HG03469 (cell line): ENCODE results near the gene TMPRSS7.
"Not testable (repeated sequence)": the region's sequence is repeated elsewhere in the genome, so short reads cannot be mapped to it uniquely, and the experiment has no call there.

Source experiments
- ATAC-seq: cut with Tn5 transposase; IDR thresholded peaks from one replicate; pipeline ENCODE4 v1.9.1; 2021; ENCODE audit warnings: mild to moderate bottlenecking, moderate library complexity, moderate number of reproducible peaks; ENCODE audit not compliant: unreplicated experiment

TMPRSS7 gene

DNA sequence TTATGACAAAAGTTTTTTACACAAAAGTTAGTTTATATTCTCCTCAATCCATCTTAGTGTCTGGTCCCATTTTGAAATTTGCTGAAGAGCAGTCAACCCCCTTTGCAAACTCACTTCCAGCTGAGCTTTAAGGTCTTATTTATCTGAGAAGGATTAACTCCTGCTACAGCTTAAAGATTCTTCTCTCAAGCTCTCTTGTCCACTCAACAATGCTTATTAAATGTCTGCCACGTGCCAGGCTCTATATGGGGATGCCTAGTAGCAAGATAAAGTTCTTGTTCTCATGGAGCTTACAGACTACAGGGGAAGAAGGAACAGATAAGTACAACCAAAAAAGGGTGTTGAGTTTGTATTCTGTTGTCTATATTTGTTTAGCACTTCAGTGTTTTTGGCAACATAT is 18.7 kb downstream of the TMPRSS7 start:
- no peak for ATAC-seq

DNA sequence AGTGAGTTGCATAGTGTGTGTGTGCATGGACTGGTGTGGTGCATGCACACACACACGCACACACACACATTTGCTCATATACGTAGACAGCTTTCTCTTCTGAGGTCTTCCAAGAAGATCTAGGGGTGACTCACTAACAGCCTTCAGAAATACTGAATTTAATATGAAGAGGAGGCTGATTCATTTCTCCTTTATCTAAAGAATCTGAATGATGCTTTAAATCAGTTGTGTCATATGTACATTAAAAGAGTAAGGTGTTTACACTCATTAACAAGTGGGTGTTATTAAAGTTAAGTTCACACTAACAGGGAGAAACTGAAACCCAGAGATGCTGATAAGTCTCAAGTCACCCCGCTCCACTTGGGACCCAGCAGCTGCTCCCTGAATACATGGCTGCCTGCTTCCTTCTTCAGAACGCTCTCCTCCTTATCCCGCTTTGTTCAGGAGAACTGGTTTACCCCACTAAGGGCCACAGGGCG is 22.0 kb downstream of the TMPRSS7 start:
- ATAC-seq = no peak

DNA sequence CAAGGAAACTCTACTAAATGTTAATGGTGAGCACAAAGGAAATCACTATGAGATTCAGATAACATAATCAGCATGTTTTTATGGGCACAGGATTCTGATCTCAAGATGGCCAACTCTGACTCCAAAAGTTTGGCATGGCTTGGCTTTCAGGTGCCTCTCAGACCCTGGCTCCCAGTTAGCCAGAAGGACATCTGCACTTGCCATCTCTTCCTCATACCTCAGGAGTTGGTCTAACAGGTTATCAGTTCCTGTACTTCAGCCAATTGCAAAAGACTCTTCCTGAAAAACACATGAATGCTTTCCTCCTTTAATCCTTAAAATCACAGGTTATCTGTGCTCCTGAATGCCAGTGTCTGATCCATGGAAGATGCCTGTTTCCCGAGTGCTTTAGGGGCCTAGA is 25.0 kb downstream of the TMPRSS7 start:
- no peak for ATAC-seq

DNA sequence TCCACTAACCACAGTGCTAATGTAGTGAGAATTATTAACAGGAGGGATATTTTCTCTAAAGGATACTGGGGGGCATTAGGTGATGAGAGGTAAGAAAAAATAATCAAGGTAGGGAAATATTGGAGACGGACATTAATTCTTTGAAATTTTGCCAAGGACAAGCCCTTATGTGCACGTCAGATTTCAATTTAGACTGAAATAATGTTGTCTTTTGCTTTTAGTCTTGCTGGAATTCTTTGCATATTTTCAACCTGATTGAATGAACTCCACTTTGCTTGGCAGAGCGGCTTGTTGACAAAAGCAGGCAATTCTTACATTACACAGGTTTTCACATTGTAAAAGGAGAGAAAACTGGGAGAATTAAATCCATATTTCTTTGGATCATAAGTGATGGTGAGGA is 26.6 kb downstream of the TMPRSS7 start:
- no peak for ATAC-seq

DNA sequence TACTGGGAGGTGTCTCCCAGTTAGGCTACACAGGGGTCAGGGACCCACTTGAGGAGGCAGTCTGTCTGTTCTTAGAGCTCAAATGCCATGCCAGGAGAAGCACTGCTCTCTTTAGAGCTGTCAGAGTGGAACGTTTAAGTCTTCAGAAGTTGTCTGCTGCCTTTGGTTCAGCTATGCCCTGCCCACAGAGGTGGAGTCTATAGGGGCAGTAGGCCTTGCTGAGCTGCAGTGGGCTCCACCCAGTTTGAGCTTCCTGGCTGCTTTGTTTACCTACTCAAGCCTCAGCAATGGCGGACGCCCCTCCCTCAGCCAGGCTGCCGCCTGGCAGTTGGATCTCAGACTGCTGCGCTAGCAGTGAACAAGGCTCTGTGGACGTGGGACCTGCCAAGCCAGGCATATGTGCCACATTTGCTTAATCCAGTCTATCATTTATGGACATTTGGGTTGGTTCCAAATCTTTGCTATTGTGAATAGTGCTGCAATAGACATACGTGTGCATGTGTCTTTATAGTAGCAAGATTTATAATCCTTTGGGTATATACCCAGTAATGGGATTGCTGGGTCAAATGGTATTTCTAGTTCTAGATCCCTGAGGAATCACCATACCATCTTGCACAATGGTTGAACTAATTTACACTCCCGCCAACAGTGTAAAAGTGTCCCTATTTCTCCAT is 38.0 kb downstream of the TMPRSS7 start:
- ATAC-seq = not testable (repeated sequence)

DNA sequence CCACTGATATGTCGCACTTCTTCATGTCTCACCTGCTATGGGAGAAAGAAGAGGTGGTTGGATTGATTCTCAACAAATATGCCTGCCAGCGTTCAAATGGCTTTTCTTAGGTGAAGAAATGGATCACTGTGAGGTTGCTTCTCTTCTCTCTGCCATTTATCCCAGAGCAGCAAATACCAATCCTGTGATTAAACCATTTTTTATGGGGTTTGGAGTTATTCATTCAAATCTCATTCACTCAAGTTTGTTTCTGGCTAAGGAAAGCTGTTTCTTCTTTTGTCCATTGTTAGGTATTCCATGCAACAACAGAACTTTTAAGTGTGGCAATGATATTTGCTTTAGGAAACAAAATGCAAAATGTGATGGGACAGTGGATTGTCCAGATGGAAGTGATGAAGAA is 39.5 kb downstream of the TMPRSS7 start:
- ATAC-seq = no peak

DNA sequence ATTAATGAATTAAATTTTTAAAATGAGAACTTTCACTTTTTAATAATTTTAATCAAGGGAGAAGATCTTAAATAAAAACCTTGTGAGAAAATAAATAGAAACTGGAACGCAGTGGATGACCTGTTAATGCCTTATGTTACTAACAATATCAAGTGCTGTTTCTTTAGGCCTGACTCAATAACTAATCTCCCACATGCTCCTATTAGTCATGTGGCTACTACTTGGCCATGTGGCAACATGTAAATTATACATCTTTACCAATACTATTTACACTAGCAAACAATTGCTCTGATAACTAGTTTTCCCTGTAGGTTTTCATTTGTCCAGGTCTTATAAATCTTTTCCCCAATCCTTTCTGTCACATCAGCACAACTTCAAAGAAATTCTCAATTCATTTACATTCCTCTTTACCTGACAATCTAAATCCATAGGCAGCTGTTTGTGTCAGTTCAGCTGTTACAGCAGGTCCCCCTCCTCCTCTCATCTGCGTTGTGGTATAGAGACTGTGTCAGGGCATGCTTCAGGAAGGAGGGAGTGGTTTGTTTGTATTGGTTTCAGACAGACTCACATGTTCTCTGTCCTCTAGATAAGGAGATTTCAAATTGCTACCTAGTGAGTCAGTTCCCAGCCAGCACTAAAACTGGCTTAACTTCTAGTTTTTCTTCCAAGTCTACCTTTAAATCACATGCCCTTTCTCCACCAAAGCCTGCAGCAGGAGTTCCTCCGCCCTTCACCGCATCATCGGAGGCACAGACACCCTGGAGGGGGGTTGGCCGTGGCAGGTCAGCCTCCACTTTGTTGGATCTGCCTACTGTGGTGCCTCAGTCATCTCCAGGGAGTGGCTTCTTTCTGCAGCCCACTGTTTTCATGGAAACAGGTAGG is 40.3 kb downstream of the TMPRSS7 start:
- ATAC-seq = peak; percentile 89

DNA sequence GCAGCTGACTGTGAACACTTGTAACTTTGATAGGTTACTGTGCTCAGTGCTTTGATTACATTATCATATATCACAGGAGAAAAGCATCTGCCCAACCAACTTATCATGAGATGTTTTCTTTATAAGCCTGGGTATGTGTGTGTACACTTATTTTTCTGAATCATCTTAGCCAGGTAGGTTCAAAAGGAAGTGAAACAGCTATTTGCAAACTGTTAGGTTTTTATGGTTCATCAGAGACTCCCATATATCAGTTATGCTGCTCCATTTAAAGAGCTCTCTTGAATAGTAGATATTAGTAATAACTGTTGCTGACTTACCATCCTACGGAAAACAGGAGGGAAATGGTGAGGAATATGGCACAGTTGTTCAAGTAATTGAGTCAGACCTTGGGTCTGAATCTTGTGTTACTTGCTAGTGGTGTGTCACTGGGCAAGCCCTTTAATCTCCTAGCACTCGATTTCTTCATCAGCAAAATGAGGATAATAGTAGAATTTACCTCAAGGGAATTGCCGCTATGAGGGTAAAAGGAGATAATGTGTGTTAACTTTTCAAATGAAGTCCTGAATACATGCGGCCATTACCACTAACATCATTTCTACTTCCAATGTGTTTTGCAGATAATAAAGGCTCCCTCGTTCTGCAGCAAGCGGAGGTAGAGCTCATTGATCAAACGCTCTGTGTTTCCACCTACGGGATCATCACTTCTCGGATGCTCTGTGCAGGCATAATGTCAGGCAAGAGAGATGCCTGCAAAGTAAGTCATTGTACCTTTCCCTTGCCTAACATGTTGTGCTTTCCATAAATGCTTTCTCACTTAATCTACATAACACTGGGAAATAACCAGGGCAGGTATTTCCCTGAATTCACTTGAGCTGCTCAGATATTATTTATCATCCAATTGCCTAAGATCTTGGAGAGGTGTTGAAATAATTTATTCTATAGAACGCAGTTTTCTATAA is 43.9 kb downstream of the TMPRSS7 start:
- ATAC-seq = peak; percentile 41

DNA sequence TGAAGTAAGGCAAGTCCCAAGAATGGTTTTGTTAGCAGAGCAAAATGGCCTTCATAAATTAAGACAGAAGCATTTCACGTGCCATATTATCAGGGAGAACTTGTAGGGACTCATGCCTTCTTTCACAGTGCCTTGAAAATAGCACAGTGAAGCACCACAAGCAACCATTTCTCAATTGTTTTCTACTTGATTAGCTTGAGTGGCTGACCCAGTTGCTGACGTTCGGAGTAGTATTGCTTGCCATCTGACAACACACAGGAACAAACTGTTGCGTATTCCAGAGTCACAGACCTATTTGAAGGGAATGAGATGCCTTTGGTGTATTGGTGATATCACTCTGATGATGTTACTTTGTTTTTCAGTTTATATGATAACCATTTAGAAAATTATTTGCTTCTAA is 48.7 kb downstream of the TMPRSS7 start:
- no peak for ATAC-seq

DNA sequence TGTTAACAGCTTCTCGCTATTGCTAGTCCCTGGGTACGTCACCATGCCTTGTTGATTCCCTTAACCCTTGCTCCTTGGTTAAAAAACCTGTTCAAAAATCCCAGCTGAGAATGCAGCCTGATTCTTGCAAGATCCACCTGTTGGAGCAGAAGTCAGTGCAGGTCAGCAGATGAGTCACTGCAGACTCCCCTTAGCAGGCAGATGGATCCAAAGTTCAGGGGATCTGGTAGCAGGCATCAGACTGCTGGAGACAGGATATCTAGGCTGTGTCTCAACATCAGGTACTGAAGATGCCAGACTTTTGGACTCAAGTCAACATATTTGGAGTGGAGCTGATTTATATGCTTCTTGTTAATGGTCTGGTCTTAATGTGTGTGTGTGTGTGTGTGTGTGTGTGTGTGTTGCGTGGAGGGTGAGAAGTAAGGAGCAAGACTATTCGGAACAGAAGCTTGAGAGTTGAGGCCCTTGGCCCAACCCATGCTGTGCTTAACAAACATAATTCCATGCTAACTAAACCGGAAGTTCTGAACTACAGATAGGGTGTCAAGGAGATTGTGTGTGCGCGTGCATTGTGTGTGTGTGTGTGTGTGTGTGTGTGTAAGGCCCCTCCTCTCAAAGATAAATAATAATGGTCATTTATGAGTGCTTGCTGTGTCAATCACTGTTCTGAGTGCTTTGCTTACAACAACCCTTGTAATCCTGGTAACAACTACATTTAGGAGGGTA is 50.6 kb downstream of the TMPRSS7 start:
- ATAC-seq = no peak

DNA sequence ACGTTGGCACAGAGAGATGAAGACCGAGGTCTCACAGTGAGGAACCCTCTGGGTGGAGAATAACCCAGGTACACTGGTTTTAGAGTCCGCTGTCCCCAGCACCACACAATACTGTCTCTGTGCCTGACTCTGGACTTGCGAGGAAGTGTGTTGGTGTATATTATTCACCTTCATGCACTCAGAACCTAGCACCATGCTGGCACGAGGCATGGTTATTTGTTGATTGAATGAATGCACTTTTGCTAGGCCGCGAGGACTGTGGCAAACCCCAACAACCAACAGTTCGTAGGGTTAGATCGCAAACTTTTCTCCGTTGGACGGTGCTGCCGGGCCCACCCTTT is 51.2 kb downstream of the TMPRSS7 start:
- ATAC-seq = peak; percentile 8

DNA sequence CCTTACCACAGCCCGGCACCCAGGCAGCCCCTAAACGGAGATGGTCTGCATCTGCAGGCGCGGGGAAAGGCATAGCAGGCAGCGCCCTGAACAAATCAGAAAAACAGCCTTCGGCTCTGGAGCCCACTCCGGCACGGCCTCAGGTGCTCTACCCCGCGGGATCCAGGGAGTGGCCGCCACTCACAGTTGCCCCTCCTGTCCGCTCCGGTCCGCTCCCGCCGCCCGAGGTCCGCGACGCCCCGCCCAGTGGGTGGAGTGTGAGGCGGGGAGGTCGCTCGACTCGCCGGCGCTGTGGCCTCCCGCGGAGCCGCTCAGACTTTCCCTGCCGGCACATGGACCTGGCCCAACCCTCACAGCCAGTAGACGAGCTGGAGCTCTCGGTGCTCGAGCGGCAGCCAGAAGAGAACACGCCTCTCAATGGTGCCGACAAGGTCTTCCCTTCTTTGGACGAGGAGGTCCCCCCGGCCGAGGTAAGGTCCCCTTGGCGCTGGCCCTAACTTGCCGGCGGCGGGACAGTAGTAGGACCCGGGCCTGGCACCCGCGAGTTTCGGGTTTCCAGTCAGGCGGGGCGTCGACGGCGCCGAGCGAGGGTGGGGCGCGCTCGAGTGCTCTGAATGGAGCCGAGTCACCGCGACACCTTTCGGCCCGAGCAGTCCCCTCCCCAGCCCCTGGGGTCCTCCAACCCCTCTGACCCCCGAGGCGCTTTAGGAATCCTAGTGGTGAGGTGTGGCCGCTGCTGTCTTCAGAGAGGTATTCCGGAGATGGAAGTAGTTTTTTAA is 51.7 kb downstream of the TMPRSS7 start, which contains the start of gene C3orf52:
TSS of gene C3orf52 (plus strand) at position 314 of the 779 bp plus-strand sequence. CDS start at position 333, 19 bp downstream.
- peak; percentile 65 for ATAC-seq

DNA sequence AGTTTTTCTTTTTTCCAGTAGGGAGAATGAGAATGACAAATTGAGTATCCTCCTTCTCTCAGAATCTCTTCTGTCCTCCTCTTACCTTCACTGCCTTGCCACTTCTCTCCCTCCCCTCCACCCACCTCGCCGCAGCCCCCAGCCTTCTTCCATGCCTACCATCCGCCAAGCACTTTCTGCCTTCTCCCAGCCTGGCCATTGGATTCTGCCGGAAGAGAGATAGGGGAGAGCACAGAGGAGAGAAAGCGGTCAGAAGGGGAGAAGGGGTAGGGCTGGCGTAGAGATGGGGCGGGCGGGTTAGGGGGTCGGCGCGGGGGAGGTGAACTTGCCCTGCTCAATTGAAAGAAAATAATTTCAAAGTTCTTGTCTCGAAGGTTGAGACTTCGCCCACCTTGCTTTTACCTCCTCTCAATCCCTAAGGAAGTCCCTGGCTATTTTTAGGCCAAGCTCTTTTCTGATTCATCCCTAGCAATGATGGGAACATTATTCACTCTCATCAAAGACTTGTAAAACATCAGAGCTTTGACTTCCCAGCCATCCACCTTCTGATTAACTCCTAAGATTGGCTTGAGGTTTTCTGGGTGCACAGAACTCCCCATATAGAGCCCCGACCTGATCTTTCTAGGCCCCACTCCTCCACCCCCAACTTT is 52.5 kb downstream of the TMPRSS7 start:
- ATAC-seq = no peak

DNA sequence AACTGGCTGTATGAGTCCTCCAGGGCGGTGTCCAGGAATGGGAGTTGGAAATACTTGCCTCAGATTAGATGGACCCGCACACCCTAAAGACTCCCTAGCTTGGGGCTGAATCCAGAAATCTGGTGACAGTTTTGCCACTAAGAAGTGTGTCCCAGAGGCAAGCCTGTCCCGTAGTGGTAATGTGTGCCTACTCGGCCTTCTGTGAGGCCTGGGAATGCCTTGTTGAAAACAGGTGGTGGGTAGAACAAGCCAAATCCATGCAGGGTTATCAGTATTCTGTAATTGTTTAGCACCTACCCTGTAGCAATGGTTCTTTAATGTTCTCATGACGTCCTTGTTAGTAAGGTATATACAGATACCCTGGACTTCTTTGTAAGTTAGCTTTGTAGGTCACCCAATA is 53.2 kb downstream of the TMPRSS7 start:
- ATAC-seq = no peak

DNA sequence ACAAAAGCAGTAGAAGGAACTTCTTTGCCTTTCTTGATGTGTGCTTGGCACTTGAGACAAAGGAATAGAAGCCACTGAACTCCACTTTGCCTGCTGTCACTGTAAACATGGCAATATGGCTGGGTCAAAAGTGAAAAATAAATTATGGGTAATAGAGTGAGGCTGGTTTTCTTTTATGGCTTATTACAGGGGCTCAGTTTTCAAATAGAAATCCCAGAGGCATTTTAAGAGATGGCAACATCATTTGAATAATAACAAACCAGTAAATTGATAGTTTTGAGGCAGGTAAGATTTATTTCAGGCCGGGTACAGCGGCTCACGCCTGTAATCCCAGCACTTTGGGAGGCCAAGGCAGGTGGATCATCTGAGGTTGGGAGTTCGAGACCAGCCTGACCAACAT is 54.4 kb downstream of the TMPRSS7 start:
- ATAC-seq = no peak

DNA sequence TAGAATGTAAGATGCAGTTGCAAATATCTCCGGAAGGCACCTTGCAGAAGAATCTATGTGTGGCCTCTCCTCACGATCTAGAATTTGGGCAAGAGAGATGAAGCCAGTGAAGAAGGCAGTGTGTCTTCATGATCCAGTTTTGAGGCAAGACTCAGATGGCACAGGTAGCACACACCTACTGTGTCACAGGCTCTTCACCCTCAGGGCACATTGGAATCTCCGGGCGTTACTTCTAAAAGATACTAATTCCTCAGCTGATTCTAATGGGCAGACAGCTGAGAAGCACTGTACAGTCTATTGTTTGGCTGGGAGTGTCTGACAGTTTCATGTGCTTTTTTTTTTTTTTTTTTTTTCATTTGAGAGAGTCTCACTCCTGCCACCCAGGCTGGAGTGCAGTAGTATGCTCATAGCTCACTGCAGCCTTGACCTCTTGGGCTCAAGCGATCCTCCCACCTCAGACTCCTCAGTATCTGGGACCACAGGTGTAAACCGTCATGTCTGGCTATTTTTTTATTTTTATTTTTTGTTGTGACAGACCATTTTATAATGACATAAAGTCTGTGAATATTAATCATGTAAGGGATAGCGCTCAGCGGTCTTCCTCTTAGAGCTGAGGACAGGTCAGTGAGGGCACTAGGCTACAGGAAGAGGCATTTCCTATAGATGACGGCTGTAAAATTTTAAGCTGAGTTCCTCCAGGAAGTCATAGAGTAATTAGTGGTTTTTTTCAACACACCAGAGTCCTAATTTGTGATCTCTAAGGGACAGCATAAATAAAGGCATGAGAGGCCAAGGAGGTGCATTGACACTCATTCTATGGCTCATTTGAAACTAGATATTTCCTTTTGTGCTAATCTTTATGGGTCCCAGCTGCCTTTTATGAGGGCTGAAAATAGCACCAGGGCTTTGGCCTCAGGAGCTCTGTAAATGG is 55.7 kb downstream of the TMPRSS7 start:
- ATAC-seq = no peak

DNA sequence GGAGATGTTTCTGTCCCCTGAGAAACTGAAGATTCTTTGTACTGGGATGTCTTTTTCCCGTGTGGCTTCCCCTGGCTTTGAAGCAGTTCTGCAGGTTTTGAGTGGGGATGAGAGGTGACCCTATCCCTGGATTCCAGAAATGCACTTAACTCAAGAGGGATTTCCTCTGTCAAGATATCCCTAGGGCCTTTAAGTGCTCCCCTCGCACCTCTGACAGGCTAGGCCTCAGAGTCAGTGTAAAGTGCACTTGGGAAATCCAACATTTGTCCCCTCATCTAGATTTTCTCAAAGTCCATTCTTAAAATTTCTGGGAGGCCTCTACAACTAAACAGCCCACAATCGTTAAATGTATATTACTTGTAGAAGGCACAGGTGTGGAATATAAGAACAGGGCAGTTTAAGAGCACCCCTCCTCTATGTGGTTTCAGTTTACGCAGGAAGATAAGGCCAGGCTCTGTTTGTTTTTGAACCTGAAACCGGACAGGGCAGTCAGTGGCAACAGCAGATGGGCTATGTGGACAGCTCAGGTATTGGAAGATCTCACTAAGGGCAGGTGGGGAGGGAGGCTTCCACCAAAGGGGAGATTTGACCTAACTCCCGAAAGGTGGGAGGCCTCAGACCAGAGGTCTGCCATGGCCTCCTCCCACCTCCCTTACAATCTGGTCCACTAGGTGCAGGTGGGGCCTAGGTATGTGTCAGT is 56.5 kb downstream of the TMPRSS7 start:
- ATAC-seq = no peak
